Testis (tissue), 3 donors: ENCODE measurements around the gene SLX4IP. TPM values are rescaled to one million over a fixed set of nuclear protein-coding genes. Genes with fewer than 3 reads are reported as not detected.
A peak's percentile ranks its signal among the peaks of the same experiment; 100 is the strongest.

Experiments
- DNase-seq: peaks from one replicate; pipeline ENCODE4 v3.0.0-alpha.2; 2019
- H3K27ac ChIP-seq, 2 donors: fragments of 200-600 bp; sonication (generic); one replicate each; pipeline ENCODE4 v1.5.1; 2019
- H3K27me3 ChIP-seq: fragments of 200-600 bp; sonication (generic); one replicate; pipeline ENCODE4 v1.5.1; 2019
- H3K36me3 ChIP-seq: fragments of 200-600 bp; sonication (generic); one replicate; pipeline ENCODE4 v1.5.1; 2017; ENCODE audit warnings: low read depth; ENCODE audit errors: missing control alignments
- H3K4me1 ChIP-seq: fragments of 200-600 bp; sonication (generic); one replicate; pipeline ENCODE4 v1.5.1; 2019
- H3K4me3 ChIP-seq, 2 donors: fragments of 200-600 bp; sonication (generic); one replicate each; pipeline ENCODE4 v1.5.1; 2017 to 2019
- H3K9me3 ChIP-seq: fragments of 200-600 bp; sonication (generic); one replicate; pipeline ENCODE4 v1.5.1; 2017
- POLR2A ChIP-seq: fragments of 450-650 bp; IDR thresholded peaks from one replicate; pipeline ENCODE4 v1.6.1; 2017; ENCODE audit warnings: antibody characterized with exemption, mild to moderate bottlenecking, moderate library complexity
- WGBS, 2 donors: methylation state at CpG; one replicate each; pipeline ENCODE4 v1.1.5; 2018; 5-methylcytosine and 5-hydroxymethylcytosine counted together
- intact Hi-C: fragments of 100-400 bp; cut with DNase I; formaldehyde crosslinking; loops from one replicate; pipeline ENCODE4 v1.15.1; 2023; ENCODE audit warnings: low total_unique reads
- polyA plus RNA-seq: library from polyadenylated mRNA; stranded (reverse); fragments of 350-450 nt; fragmentation: Illumina TruSeq; extraction: RNeasy Lipid Tissue Mini Kit (QIAGEN cat#74804); gene quantifications from one replicate; pipeline ENCODE4 v1.2.3, GENCODE V29; 2014; ENCODE audit warnings: low read depth, low replicate concordance; ENCODE audit not compliant: insufficient read depth
- total RNA-seq, 2 donors: library from RNA; depleted of rRNA; stranded (reverse); fragments of >200 nt; gene quantifications; one replicate each; pipeline ENCODE4 v1.2.3, GENCODE V29; 2016
- TF ChIP-seq, protein P1 (sequence below), 3 experiments: fragments of 450-650 bp in 2 of 3; fragments of 200-600 bp in 1 of 3; sonication (generic) in 1 of 3; IDR thresholded peaks; one replicate each; pipeline ENCODE4 v1.5.1; 2016 to 2019; ENCODE audit warnings: antibody characterized with exemption in 3 of 3, mild to moderate bottlenecking in 2 of 3, moderate library complexity in 1 of 3

Gene SLX4IP
- total and polyA plus RNA-seq, 3 donors from 2014 or later: 3.8 to 10.8 (median 9.7) TPM

DNA sequence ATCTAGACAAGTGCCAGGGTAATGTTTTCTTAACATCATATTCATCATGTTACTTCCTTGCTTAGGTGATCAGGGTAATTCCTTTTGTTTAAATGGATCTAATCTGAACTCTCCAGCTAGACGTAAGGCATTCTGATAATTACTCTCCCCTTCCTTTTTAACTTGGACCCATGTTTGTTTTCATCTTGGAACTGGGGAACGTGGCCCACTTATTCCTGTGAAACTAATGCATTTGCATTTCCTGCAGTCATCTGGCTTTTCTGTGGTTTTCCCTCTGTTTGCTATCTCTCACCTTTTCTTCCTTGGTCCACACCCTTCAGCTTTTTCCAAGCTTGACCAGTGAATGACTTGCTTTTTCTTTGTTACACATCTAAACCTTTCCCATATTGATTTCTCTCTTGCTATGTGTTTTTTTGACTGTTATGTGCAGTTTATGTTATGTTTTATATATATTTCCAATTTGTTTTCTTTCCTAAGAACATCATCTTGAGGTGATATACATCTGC lies 33.3 kb downstream of the SLX4IP start:
- no peak overlapping the region for H3K27ac ChIP-seq
- no peaks in the 10 kb centered on the region for H3K9me3 ChIP-seq
- H3K4me3 ChIP-seq: no peak overlapping the region
- TF ChIP-seq, protein P1, sequence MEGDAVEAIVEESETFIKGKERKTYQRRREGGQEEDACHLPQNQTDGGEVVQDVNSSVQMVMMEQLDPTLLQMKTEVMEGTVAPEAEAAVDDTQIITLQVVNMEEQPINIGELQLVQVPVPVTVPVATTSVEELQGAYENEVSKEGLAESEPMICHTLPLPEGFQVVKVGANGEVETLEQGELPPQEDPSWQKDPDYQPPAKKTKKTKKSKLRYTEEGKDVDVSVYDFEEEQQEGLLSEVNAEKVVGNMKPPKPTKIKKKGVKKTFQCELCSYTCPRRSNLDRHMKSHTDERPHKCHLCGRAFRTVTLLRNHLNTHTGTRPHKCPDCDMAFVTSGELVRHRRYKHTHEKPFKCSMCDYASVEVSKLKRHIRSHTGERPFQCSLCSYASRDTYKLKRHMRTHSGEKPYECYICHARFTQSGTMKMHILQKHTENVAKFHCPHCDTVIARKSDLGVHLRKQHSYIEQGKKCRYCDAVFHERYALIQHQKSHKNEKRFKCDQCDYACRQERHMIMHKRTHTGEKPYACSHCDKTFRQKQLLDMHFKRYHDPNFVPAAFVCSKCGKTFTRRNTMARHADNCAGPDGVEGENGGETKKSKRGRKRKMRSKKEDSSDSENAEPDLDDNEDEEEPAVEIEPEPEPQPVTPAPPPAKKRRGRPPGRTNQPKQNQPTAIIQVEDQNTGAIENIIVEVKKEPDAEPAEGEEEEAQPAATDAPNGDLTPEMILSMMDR (IDR thresholded peaks at IDR 0.05): no peak
- TF ChIP-seq POLR2A: no peak
- intact Hi-C loops: no loop called here
- no peaks in the 10 kb centered on the region for H3K27me3 ChIP-seq
- DNase-seq: no peak
- WGBS, 2 donors: 33 to 58% methylated on average over 2 of the region's 2 CpGs
- H3K36me3 ChIP-seq: no peaks in the 10 kb centered on the region
- peaks cover 10% of the 10 kb centered on the region for H3K4me1 ChIP-seq

DNA sequence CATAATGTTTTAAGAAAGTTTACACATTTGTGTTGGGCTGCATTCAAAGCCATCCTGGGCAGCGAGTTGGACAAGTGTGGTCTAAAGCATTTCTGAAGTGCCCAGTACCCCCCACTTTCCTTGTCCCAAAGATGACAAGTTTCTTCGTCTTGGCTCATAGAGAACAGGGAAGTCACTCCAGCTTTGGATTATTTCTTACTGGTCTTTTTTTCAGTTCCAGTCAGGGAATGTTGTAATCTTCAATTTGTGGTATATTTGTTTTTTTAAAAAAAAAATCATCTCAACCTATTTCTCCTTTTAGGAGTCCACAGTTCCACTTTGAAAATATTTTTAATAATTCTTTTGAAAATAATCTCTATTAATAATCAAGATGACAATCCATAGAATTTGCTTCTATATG lies 34.0 kb downstream of the SLX4IP start:
- intact Hi-C loops: no loop called here
- WGBS, 2 donors: 73 to 83% methylated on average over 2 of the region's 2 CpGs
- H3K4me1 ChIP-seq: peaks cover 10% of the 10 kb centered on the region
- DNase-seq: no peak
- H3K9me3 ChIP-seq: no peaks in the 10 kb centered on the region
- TF ChIP-seq POLR2A: no peak
- TF ChIP-seq, protein P1 (IDR thresholded peaks at IDR 0.05): no peak
- no peak overlapping the region for H3K27ac ChIP-seq
- no peaks in the 10 kb centered on the region for H3K36me3 ChIP-seq
- no peaks in the 10 kb centered on the region for H3K27me3 ChIP-seq
- no peak overlapping the region for H3K4me3 ChIP-seq

DNA sequence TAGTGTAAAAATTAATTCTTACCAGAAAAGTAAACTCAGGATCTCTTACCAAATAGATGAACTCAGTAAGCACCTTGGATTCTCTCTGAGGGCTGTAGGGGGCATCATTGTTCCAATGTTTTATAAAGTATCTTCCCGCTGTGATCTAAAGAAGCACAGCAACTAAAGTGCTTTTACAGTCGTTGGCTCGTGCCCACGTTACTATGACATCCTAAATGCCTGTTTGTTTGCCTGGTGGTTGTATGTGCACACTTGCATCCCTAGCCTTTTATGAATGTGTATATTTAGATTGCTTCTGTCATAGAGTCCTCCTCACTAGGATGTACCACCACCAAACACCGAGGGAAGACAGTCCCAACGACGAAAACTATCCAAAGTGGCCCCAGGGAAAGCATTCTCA lies 34.5 kb downstream of the SLX4IP start:
- intact Hi-C loops: no loop called here
- TF ChIP-seq, protein P1 (IDR thresholded peaks at IDR 0.05): peak in 2 of 3 experiments; percentile 27 to 40
- TF ChIP-seq POLR2A: no peak
- 36 to 54% methylated on average over 7 of the region's 7 CpGs for WGBS, 2 donors

DNA sequence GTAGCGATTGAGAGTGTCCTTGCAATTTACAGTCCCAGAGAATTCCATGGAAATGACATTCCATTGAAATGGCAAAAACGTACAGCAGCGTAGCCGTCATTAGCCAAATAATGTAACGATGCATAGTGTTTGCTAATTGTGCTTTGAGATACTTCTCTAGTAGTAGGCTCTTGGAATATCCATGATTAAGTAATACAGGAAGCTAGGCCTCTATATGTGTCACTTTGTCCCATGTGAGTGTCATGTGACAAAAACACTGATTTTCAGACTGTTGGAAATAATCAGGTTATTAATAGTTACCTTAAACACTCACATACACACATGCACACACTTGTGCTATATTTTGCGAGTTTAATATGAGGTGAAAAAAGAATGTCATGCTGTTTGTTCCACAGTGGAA lies 35.2 kb downstream of the SLX4IP start:
- H3K4me1 ChIP-seq: peaks cover 17% of the 10 kb centered on the region
- no peaks in the 10 kb centered on the region for H3K36me3 ChIP-seq
- no peak overlapping the region for H3K4me3 ChIP-seq
- DNase-seq: no peak
- no peaks in the 10 kb centered on the region for H3K27me3 ChIP-seq
- no peak for TF ChIP-seq POLR2A
- TF ChIP-seq, protein P1 (IDR thresholded peaks at IDR 0.05): no peak
- WGBS, 2 donors: 95 to 97% methylated on average over 6 of the region's 6 CpGs
- no peaks in the 10 kb centered on the region for H3K9me3 ChIP-seq
- intact Hi-C loops: no loop called here
- no peak overlapping the region for H3K27ac ChIP-seq

More for the DNA sequence above, 34.5 kb downstream of the SLX4IP start:
- no peaks in the 10 kb centered on the region for H3K36me3 ChIP-seq
- H3K4me3 ChIP-seq: no peak overlapping the region
- no peak overlapping the region for H3K27ac ChIP-seq
- no peaks in the 10 kb centered on the region for H3K9me3 ChIP-seq
- no peaks in the 10 kb centered on the region for H3K27me3 ChIP-seq
- H3K4me1 ChIP-seq: peaks cover 10% of the 10 kb centered on the region
- DNase-seq: peak; percentile 40

DNA sequence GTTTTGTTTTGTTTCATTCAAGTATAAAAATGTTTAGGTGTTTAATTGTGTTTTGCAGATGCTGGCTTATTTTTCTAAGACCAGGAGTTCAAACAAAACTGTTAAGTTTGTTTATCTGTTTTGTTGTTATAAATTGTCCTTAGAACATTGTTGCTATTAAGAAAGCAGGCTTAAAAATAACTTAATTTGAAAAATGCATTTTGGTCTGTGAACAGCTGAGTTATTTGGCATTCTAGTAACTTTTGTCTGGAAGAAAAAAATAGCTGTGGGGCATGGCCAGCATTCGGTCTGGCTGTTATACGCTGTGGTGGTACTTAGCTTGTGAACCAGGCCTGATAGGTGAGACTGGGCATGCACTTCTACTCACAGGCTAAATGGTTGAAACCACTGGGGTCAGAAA lies 37.8 kb downstream of the SLX4IP start:
- DNase-seq: no peak
- H3K4me1 ChIP-seq: peaks cover 27% of the 10 kb centered on the region
- no peak for TF ChIP-seq POLR2A
- TF ChIP-seq, protein P1 (IDR thresholded peaks at IDR 0.05): no peak
- no peaks in the 10 kb centered on the region for H3K9me3 ChIP-seq
- intact Hi-C loops: no loop called here
- no peak overlapping the region for H3K4me3 ChIP-seq
- H3K36me3 ChIP-seq: no peaks in the 10 kb centered on the region
- no peaks in the 10 kb centered on the region for H3K27me3 ChIP-seq
- peak overlapping the region in 1 of 2 donors; percentile 27 for H3K27ac ChIP-seq
- WGBS, 2 donors: 47 to 51% methylated on average over 2 of the region's 2 CpGs
